Measurements from ENCODE around the gene CEP131.

Gene CEP131

GRCh38 chr17:81199482-81199830 is 23.3 kb downstream of the CEP131 start:
- no peak for DNase-seq (ENCODE audit: low read depth)

GRCh38 chr17:81198826-81199481 is 23.8 kb downstream of the CEP131 start:
- no peak for DNase-seq (ENCODE audit: low read depth)

- no peak for DNase-seq (ENCODE audit: low read depth)
Measured at GRCh38 chr17:81197831-81198490, 24.8 kb downstream of the CEP131 start.

GRCh38 chr17:81197409-81197795 is 25.4 kb downstream of the CEP131 start:
- no peak for DNase-seq (ENCODE audit: low read depth)

GRCh38 chr17:81196505-81197408 is 26.0 kb downstream of the CEP131 start:
- DNase-seq (ENCODE audit: low read depth): no peak

- DNase-seq (ENCODE audit: low read depth): no peak
Measured at GRCh38 chr17:81195941-81196495, 26.7 kb downstream of the CEP131 start.

- no peak for DNase-seq (ENCODE audit: low read depth)
Measured at GRCh38 chr17:81194941-81195901, 27.5 kb downstream of the CEP131 start.

GRCh38 chr17:81194225-81194760 is 28.5 kb downstream of the CEP131 start:
- DNase-seq (ENCODE audit: low read depth): no peak

GRCh38 chr17:81193470-81194224 is 29.1 kb downstream of the CEP131 start:
- DNase-seq (ENCODE audit: low read depth): no peak

- DNase-seq (ENCODE audit: low read depth): no peak
Measured at GRCh38 chr17:81193051-81193410, 29.7 kb downstream of the CEP131 start.

- DNase-seq (ENCODE audit: low read depth): no peak
Measured at GRCh38 chr17:81192386-81193050, 30.2 kb downstream of the CEP131 start.

- DNase-seq (ENCODE audit: low read depth): no peak
Measured at GRCh38 chr17:81191646-81192045, 31.1 kb downstream of the CEP131 start.

- DNase-seq (ENCODE audit: low read depth): no peak
Measured at GRCh38 chr17:81191116-81191515, 31.6 kb downstream of the CEP131 start.

- no peak for DNase-seq (ENCODE audit: low read depth)
Measured at GRCh38 chr17:81190591-81190990, 32.2 kb downstream of the CEP131 start.

- no peak for DNase-seq (ENCODE audit: low read depth)
Measured at GRCh38 chr17:81189670-81190530, 32.9 kb downstream of the CEP131 start.

- no peak for DNase-seq (ENCODE audit: low read depth)
Measured at GRCh38 chr17:81189016-81189415, 33.7 kb downstream of the CEP131 start.

- DNase-seq (ENCODE audit: low read depth): no peak
Measured at GRCh38 chr17:81188491-81188840, 34.3 kb downstream of the CEP131 start.

- DNase-seq (ENCODE audit: low read depth): no peak
Measured at GRCh38 chr17:81187586-81188490, 34.9 kb downstream of the CEP131 start.
